Osteoblast (primary cell): ENCODE data around the gene MYLK. TPM values are rescaled to one million over a fixed set of nuclear protein-coding genes. Genes with fewer than 3 reads are reported as not detected.

Experiments used
- DNase-seq: peaks from one replicate; pipeline ENCODE4 v3.0.0; 2011; ENCODE audit warnings: low spot score, mixed read lengths; ENCODE audit not compliant: insufficient read length; ENCODE audit errors: missing footprints
- H2AFZ ChIP-seq: 2 replicates; pipeline ENCODE4 v1.6.0; 2011; ENCODE audit warnings: mild to moderate bottlenecking, low read length
- H3K27ac ChIP-seq: 2 replicates; pipeline ENCODE4 v1.5.1; 2011; ENCODE audit warnings: mild to moderate bottlenecking, low read depth, low read length, moderate library complexity
- H3K27me3 ChIP-seq: 2 replicates; pipeline ENCODE4 v1.6.0; 2012; ENCODE audit warnings: mild to moderate bottlenecking, control low read depth, inconsistent platforms, low read length, moderate library complexity; ENCODE audit not compliant: insufficient read depth
- H3K36me3 ChIP-seq: 2 replicates; pipeline ENCODE4 v1.5.1; 2011; ENCODE audit warnings: mild to moderate bottlenecking, low read length, control low read depth, moderate library complexity; ENCODE audit not compliant: insufficient read depth
- H3K4me1 ChIP-seq: 2 replicates; pipeline ENCODE4 v1.5.1; 2011; ENCODE audit warnings: mild to moderate bottlenecking, low read length, control low read depth, moderate library complexity; ENCODE audit not compliant: insufficient read depth
- H3K4me2 ChIP-seq: 2 replicates; pipeline ENCODE4 v1.6.0; 2011; ENCODE audit warnings: mild to moderate bottlenecking, low read length; ENCODE audit not compliant: insufficient read depth
- H3K4me3 ChIP-seq: fragments of 200-600 bp; sonication (generic); 3 replicates; pipeline ENCODE4 v1.5.1; 2012; ENCODE audit warnings: mild to moderate bottlenecking, low read length, inconsistent platforms; ENCODE audit not compliant: insufficient read depth
- H3K79me2 ChIP-seq: 2 replicates; pipeline ENCODE4 v1.6.0; 2012; ENCODE audit warnings: mild to moderate bottlenecking, low read length, control low read depth, inconsistent platforms; ENCODE audit not compliant: insufficient read depth
- H3K9me3 ChIP-seq: 2 replicates; pipeline ENCODE4 v1.5.1; 2011; ENCODE audit warnings: low read depth, low read length, control low read depth
- H4K20me1 ChIP-seq: 2 replicates; pipeline ENCODE4 v1.6.0; 2012; ENCODE audit warnings: mild to moderate bottlenecking, low read length, control low read depth; ENCODE audit not compliant: insufficient read depth
- CTCF ChIP-seq: IDR thresholded peaks from 2 replicates; pipeline ENCODE4 v1.5.1; 2011; ENCODE audit warnings: mild to moderate bottlenecking, low read depth, low read length, moderate library complexity; ENCODE audit errors: extremely low read depth
- total RNA-seq: library from RNA; depleted of rRNA; stranded (reverse); fragments of >200 nt; gene quantifications from 2 replicates; pipeline ENCODE4 v1.2.3, GENCODE V29; 2012

MYLK gene
- total RNA-seq, 1 donor = 268 TPM

GRCh38 chr3:123621186-123621849, 262.8 kb downstream of the MYLK start:
- H3K27ac ChIP-seq = no peak overlapping the region
- no peak overlapping the region for H3K4me3 ChIP-seq
- DNase-seq = no peak
- H3K79me2 ChIP-seq = peaks cover 3% of the 10 kb centered on the region
- H3K9me3 ChIP-seq = no peaks in the 10 kb centered on the region
- H3K4me2 ChIP-seq = no peak overlapping the region
- peaks cover 8% of the 10 kb centered on the region for H4K20me1 ChIP-seq
- peaks cover 80% of the 10 kb centered on the region for H3K36me3 ChIP-seq
- peaks cover 32% of the 10 kb centered on the region for H3K4me1 ChIP-seq
- TF ChIP-seq CTCF = no peak
- no peaks in the 10 kb centered on the region for H3K27me3 ChIP-seq
- H2AFZ ChIP-seq = no peak overlapping the region

- DNase-seq = no peak
- Histone ChIP-seq H3K36me3 (peaks cover 74% of the 10 kb centered on the region), H3K4me3 (peak overlapping the region; percentile 28), H3K27me3 (no peaks in the 10 kb centered on the region), H3K9me3 (no peaks in the 10 kb centered on the region), H2AFZ (no peak overlapping the region), H3K4me1 (peaks cover 32% of the 10 kb centered on the region), H3K27ac (no peak overlapping the region), H4K20me1 (peaks cover 8% of the 10 kb centered on the region), H3K4me2 (no peak overlapping the region), H3K79me2 (peaks cover 3% of the 10 kb centered on the region)
- no peak for TF ChIP-seq CTCF
These were observed 263.8 kb downstream of the MYLK start for GRCh38 chr3:123620343-123620742.

GRCh38 chr3:123618768-123619484, 265.2 kb downstream of the MYLK start:
- H3K9me3 ChIP-seq = no peaks in the 10 kb centered on the region
- peaks cover 32% of the 10 kb centered on the region for H3K4me1 ChIP-seq
- H3K36me3 ChIP-seq = peaks cover 68% of the 10 kb centered on the region
- H2AFZ ChIP-seq = no peak overlapping the region
- peak; percentile 80 for DNase-seq
- no peak for TF ChIP-seq CTCF
- no peaks in the 10 kb centered on the region for H3K27me3 ChIP-seq
- H4K20me1 ChIP-seq = peaks cover 8% of the 10 kb centered on the region
- H3K4me3 ChIP-seq = peak overlapping the region; percentile 0
- peak overlapping the region; percentile 49 for H3K4me2 ChIP-seq
- peaks cover 3% of the 10 kb centered on the region for H3K79me2 ChIP-seq
- no peak overlapping the region for H3K27ac ChIP-seq

GRCh38 chr3:123618076-123618708, 265.9 kb downstream of the MYLK start:
- TF ChIP-seq CTCF = no peak
- no peaks in the 10 kb centered on the region for H3K9me3 ChIP-seq
- H3K27me3 ChIP-seq = no peaks in the 10 kb centered on the region
- peaks cover 25% of the 10 kb centered on the region for H3K4me1 ChIP-seq
- no peak for DNase-seq
- H3K36me3 ChIP-seq = peaks cover 75% of the 10 kb centered on the region
- H3K79me2 ChIP-seq = peaks cover 3% of the 10 kb centered on the region
- H3K4me3 ChIP-seq = peak overlapping the region; percentile 0
- H2AFZ ChIP-seq = no peak overlapping the region
- H4K20me1 ChIP-seq = peaks cover 8% of the 10 kb centered on the region
- peak overlapping the region; percentile 49 for H3K4me2 ChIP-seq
- no peak overlapping the region for H3K27ac ChIP-seq
